GM21529 (cell line): ENCODE data around the gene FMN1.

Source experiments
- ATAC-seq: cut with Tn5 transposase; IDR thresholded peaks from one replicate; pipeline ENCODE4 v1.9.1; 2021; ENCODE audit not compliant: unreplicated experiment

FMN1 gene

GRCh38 chr15:33027306-33028035 is 167.0 kb downstream of the FMN1 start:
- ATAC-seq: no peak

GRCh38 chr15:33026614-33027013 is 167.9 kb downstream of the FMN1 start:
- no peak for ATAC-seq

GRCh38 chr15:33022629-33023028 is 171.9 kb downstream of the FMN1 start:
- no peak for ATAC-seq

GRCh38 chr15:33021806-33022389 is 172.6 kb downstream of the FMN1 start:
- ATAC-seq: no peak

GRCh38 chr15:33019354-33019981 is 175.0 kb downstream of the FMN1 start:
- ATAC-seq: no peak

GRCh38 chr15:33016405-33017024 is 178.0 kb downstream of the FMN1 start:
- no peak for ATAC-seq

- ATAC-seq: no peak
Measured at GRCh38 chr15:33014586-33014985, 179.9 kb downstream of the FMN1 start.

- ATAC-seq: no peak
Measured at GRCh38 chr15:33013827-33014445, 180.6 kb downstream of the FMN1 start.

GRCh38 chr15:33011976-33012375 is 182.5 kb downstream of the FMN1 start:
- ATAC-seq: no peak

- ATAC-seq: no peak
Measured at GRCh38 chr15:33009603-33010002, 184.9 kb downstream of the FMN1 start.

GRCh38 chr15:33009026-33009425 is 185.5 kb downstream of the FMN1 start:
- ATAC-seq: no peak

GRCh38 chr15:33008284-33008995 is 186.1 kb downstream of the FMN1 start:
- no peak for ATAC-seq

- no peak for ATAC-seq
Measured at GRCh38 chr15:33007303-33007855, 187.1 kb downstream of the FMN1 start.

- no peak for ATAC-seq
Measured at GRCh38 chr15:33005582-33005981, 188.9 kb downstream of the FMN1 start.

- ATAC-seq: no peak
Measured at GRCh38 chr15:33001926-33002325, 192.6 kb downstream of the FMN1 start.

GRCh38 chr15:32998979-32999672 is 195.4 kb downstream of the FMN1 start:
- no peak for ATAC-seq

GRCh38 chr15:32998182-32998581 is 196.3 kb downstream of the FMN1 start:
- no peak for ATAC-seq

- no peak for ATAC-seq
Measured at GRCh38 chr15:32994810-32995424, 199.6 kb downstream of the FMN1 start.

- no peak for ATAC-seq
Measured at GRCh38 chr15:32993285-32993684, 201.2 kb downstream of the FMN1 start.
